Measurements from ENCODE around the gene GULP1. TPM values are rescaled to one million over a fixed set of nuclear protein-coding genes. Genes with fewer than 3 reads are reported as not detected.

Gene GULP1
- total RNA-seq, 1 experiment from 2014 or later: 126 TPM

GRCh38 chr2:188415754-188416083 lies 124.0 kb downstream of the GULP1 start:
- DNase-seq (ENCODE audit: low read depth): no peak

- no peak for DNase-seq (ENCODE audit: low read depth)
Observed at GRCh38 chr2:188416367-188416766, 124.7 kb downstream of the GULP1 start.

- no peak for DNase-seq (ENCODE audit: low read depth)
Observed at GRCh38 chr2:188422726-188423125, 131.1 kb downstream of the GULP1 start.

- DNase-seq (ENCODE audit: low read depth): no peak
Observed at GRCh38 chr2:188425266-188425665, 133.6 kb downstream of the GULP1 start.

- DNase-seq (ENCODE audit: low read depth): no peak
Observed at GRCh38 chr2:188426121-188426520, 134.4 kb downstream of the GULP1 start.

GRCh38 chr2:188430705-188431104 lies 139.0 kb downstream of the GULP1 start:
- no peak for DNase-seq (ENCODE audit: low read depth)

GRCh38 chr2:188434018-188434417 lies 142.3 kb downstream of the GULP1 start:
- no peak for DNase-seq (ENCODE audit: low read depth)

GRCh38 chr2:188435115-188435514 lies 143.4 kb downstream of the GULP1 start:
- no peak for DNase-seq (ENCODE audit: low read depth)

- no peak for DNase-seq (ENCODE audit: low read depth)
Observed at GRCh38 chr2:188437537-188437936, 145.9 kb downstream of the GULP1 start.

GRCh38 chr2:188439986-188440385 lies 148.3 kb downstream of the GULP1 start:
- no peak for DNase-seq (ENCODE audit: low read depth)

- no peak for DNase-seq (ENCODE audit: low read depth)
Observed at GRCh38 chr2:188440849-188441248, 149.2 kb downstream of the GULP1 start.

GRCh38 chr2:188441288-188441947 lies 149.7 kb downstream of the GULP1 start:
- no peak for DNase-seq (ENCODE audit: low read depth)

- DNase-seq (ENCODE audit: low read depth): no peak
Observed at GRCh38 chr2:188443207-188443606, 151.5 kb downstream of the GULP1 start.

- peak; percentile 31 for DNase-seq (ENCODE audit: low read depth)
Observed at GRCh38 chr2:188444106-188444835, 152.6 kb downstream of the GULP1 start.

GRCh38 chr2:188449561-188449960 lies 157.9 kb downstream of the GULP1 start:
- DNase-seq (ENCODE audit: low read depth): no peak

GRCh38 chr2:188449971-188450370 lies 158.3 kb downstream of the GULP1 start:
- no peak for DNase-seq (ENCODE audit: low read depth)

- DNase-seq (ENCODE audit: low read depth): no peak
Observed at GRCh38 chr2:188450732-188451483, 159.2 kb downstream of the GULP1 start.

GRCh38 chr2:188452084-188452483 lies 160.4 kb downstream of the GULP1 start:
- DNase-seq (ENCODE audit: low read depth): no peak

- no peak for DNase-seq (ENCODE audit: low read depth)
Observed at GRCh38 chr2:188456114-188456909, 164.6 kb downstream of the GULP1 start.

GRCh38 chr2:188459061-188459460 lies 167.4 kb downstream of the GULP1 start:
- no peak for DNase-seq (ENCODE audit: low read depth)

GRCh38 chr2:188466078-188466477 lies 174.4 kb downstream of the GULP1 start:
- peak; percentile 65 for DNase-seq (ENCODE audit: low read depth)

- DNase-seq (ENCODE audit: low read depth): peak; percentile 33
Observed at GRCh38 chr2:188466761-188467160, 175.1 kb downstream of the GULP1 start.

All from M059J (cell line).